IPS DF 19.7 (cell line): ENCODE results near the gene KLHL36.

ENCODE experiments used
- DNase-seq: peaks from one replicate; pipeline ENCODE4 v3.0.0-alpha.2; 2013; ENCODE audit warnings: low read depth, low spot score

Gene KLHL36

DNA sequence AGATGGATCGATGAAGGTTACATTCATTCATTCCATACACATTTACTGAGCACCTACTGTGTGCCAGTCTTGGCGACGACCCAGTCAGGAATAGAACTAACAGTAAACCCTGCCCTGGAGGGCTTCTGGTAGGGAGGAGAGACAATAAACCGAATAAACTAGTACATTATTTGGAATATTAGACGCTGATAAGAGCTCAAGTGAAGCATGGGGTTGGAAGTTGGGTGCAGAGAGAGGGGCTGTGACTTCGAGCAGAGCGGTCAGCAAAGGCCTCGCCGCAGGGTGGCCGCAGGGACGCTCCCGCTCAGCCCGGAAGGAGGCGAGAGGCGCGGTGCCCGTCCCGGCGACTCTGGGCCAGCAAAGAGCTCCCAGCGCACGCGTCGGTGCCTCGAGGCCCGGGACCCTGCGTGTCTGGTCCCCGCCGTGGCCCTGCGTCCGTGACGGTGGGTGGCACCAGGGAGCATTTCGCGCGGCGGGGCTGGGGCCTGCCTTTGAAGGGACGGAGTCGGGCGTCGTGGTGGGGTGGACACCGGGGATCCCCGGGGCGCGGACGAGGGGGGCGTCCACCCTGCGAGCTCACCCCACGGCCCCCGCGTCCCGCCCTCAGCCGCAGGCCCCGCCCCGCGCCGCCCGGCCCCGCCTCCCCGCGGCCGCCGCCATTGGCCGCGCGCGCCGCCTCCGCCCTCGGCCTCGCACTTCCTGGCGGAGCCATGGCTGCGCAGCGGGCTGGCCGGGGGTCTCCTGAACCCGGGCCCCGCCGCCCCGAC, at the start of gene KLHL36:
KLHL36 (plus strand) TSS at position 684 of the 767 bp plus-strand sequence. CDS start 2,357 bp downstream, outside the sequence.
- no peak for DNase-seq

- peak; percentile 86 for DNase-seq
These were observed 48.6 kb upstream of the KLHL36 start for GRCh38 chr16:84599521-84600202.

DNA sequence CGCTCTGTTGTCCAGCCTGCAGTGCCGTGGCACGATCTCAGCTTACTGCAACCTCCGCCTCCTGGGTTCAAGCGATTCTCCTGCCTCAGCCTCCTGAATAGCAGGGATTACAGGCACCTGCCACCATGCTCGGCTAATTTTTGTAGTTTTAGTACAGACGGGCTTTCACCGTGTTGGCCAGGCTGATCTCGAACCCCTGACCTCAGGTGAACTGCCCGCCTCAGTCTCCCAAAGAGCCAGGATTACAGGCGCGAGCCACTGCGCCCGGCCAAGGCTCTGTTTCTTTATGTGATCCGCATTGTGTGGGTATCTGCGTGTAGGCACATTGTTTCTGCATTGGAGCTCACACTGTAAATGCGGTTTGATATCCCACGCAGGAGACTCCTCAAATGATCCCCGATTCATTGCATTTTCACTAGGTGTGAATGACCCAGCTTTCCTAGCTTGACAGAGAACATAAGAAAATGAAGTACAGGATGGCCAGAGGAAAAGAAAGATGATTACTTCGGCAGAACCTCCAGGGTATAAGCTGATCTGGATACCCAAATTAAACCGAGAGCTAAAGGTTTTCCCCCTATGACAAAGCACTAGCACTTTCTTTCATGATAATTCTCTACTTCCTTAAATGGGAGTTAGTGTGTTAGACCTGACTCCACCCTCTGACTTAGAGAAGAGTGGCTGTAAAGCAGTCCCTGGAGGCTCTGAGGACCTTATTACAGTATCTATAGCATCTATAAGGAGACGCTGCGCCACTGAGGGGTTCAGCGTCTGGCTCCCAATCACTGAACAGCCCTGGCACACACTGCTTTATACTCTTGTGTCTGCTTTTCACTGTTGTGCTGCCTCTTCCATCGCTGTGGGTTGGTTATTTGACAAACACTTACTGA, 47.7 kb upstream of the KLHL36 start:
- no peak for DNase-seq

- DNase-seq: no peak
These were observed 45.0 kb upstream of the KLHL36 start for GRCh38 chr16:84603140-84603816.

GRCh38 chr16:84603940-84604339, 44.4 kb upstream of the KLHL36 start:
- no peak for DNase-seq

- no peak for DNase-seq
These were observed 43.8 kb upstream of the KLHL36 start for GRCh38 chr16:84604477-84605013.

DNA sequence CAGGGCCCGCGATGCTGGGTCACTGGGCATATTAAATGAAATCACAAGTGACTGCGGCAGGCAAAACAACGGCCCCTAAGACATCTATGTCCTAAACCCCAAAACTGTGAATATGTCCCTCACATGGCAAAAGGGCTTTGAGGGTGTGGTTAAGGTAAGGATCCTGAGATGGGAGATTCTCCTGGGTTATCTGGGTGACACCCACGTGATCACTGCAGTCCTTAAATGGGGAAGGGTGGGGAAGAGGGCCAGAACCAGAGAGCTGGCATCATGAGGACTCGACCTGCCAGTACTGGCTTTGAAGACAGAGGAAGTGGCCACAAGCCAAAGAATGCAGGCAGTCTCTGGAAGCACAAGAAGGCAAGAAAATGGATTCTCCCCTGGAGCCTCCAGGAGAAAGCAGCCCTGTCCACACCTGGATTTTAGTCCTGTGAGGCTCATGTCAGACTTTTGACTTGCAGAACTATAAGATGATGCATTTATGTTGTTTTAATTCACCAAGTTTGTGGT, 42.9 kb upstream of the KLHL36 start:
- DNase-seq: no peak

DNA sequence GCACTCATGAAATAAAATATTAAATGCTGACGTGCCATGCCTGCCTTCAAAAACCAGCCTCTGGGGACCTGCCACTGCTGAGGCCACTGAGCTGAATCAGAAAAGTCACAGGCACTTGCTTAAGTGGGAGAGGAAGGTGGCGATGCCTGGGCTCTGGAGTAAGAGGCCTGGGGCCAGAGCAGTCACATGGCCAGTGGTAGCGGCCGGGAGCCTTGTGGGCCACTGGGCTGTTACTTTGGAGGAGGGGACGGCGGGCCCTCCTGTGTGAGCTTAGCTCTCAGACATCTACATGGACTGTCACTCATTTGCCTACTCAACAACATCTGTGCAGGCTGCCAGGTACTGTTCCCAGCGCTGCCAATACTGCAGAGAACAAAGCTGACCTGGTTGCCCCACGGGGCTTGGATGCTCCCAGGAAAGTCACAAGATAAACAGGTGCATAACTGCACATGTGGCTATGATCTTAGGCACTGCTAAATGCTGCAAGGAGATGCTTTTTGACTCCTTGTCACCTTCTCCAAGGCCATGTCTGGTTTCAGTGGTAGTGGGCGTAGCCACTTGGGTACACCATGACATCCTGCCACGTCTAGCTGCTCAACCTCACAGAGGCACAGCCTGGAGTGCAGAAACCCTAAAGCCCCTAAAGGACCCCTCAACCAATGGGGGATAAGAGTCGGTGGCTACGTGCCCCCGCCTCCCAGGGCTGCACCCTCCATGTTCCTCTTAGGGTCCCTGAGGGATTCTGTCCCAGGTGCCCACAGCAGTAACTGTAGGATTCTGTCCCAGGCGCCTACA, 42.0 kb upstream of the KLHL36 start:
- DNase-seq: no peak

GRCh38 chr16:84607061-84607460, 41.2 kb upstream of the KLHL36 start:
- no peak for DNase-seq

DNA sequence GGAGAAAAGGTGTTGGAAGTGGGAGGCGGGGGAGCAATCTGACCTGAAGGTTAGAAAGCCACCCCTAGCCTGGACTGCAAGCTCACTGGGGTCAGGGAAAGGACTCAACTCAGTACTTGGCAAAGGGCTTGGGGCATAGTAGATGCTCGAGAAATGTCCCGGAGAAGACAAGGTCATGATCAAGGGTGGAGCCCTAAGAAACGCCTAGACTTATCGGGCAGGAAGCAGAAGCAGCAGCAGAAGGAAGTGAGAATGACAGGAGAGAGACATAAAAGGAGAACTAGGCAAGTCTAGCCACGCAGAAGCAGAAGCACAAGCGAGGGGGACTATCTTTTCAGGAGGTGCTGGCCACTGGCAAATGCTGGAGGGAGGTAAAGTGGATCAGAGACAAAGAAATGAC, 40.6 kb upstream of the KLHL36 start:
- DNase-seq: no peak

DNA sequence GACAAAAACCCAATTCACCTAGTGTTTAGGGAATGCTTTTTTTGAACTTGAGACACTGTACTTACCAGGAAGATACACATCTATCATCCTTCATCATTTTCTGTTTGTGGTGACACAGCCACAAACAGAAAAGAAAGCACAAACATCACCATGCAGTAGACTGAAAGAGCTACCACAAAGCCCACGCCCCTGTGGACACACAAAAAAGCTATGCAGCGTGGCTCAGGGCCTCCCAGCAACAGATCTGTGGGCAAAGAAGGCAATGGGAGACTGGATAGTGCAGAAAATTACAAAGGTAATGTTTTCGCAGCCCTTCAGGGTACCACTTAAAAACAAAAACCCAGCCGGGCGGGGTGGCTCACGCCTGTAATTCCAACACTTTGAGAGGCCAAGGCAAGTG, 40.0 kb upstream of the KLHL36 start:
- DNase-seq: no peak

DNA sequence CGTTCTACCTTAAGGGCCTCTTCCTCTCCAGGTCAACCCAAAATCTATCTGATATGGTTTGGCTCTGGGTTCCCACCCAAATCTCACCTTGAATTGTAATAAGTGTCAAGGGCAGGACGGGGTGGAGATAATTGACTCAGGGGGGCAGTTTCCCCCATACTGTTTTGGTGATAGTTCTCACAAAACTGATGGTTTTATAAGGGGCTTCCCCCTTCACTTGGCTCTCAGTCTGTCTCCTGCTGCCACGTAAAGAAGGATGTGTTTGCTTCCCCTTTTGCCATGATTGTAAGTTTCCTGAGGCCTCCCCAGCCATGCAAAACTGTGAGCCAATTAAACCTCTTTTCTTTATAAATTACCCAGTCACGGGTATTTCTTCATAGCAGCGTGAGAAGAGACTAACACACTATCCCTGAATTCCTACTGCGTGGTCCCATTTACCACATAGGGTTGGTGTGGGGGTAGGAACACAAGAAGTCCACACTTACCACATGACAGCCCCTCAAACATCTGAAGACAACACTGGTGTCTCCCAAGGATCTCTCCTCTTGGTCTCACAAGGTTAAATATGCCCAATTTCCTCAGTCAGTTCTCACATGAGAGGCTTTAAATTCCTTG, 38.6 kb upstream of the KLHL36 start:
- DNase-seq: no peak

DNA sequence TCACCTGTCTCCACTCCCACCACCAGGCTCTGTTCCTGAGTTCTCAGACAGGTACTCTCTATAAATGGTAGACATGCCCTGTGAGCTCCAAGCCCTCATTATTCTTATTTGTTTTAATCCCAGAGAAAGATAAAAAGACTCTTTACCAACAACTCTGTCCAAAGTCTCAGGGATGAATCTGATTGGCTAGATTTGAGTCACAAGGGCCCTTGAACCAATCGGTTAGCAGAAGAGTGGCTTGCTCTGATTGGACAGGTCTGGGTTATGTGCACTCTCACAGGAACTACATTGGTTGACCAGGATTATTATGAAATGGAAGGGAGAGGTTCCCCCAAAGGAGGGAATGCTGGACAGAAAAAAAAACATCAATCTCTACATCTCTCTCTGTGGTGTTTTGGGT, 37.9 kb upstream of the KLHL36 start:
- DNase-seq: no peak

DNA sequence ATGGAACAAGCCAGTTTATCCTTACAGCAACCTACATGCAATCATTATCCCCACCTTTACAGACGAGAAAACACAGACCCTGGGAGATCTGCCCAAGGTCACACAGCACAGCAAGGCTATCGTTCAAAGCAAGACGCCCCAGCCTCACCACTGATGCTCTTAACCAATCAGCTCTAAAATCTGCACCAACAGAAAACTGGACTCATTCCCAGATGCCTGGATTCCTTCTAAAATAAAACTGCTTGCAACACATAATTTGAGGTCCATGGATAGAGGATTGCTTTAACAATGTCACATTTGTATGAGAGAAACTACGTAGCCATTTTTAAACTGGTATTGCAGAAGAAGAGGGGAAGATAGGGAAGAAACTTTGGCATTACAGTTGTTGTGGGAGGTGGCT, 37.3 kb upstream of the KLHL36 start:
- no peak for DNase-seq

- no peak for DNase-seq
These were observed 35.6 kb upstream of the KLHL36 start for GRCh38 chr16:84612686-84613085.

DNA sequence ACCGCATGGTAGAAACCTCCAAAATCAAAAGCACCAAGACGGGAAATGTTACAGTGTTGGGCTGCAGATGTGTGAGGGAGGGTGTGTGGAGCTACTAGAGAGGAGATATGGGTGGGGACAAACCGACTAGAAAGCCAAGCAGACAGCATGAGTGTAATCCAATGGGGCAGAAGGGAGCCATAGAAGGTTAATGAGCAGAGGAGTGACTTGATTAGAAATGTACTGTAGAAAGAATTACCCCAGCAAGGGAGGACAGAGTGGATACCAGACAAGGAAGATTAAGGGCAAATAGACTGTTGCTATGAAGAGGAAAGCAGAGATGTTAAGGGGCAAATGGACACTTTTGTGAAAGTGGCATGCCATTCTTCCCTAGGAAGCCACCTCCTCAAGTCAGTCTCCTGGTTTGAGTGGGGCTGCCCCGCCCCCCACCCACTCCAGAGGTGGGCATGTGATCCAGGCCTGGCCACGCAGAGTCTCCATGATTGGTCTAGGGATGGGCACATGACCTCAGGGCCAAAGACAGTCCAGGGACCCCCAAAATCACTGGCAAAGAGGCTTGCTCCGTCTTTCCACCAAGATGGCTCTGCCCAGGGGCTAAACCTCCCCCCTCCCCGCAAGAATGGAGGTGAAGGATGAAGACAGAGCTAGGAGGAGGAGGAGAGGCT, 34.8 kb upstream of the KLHL36 start:
- no peak for DNase-seq

DNA sequence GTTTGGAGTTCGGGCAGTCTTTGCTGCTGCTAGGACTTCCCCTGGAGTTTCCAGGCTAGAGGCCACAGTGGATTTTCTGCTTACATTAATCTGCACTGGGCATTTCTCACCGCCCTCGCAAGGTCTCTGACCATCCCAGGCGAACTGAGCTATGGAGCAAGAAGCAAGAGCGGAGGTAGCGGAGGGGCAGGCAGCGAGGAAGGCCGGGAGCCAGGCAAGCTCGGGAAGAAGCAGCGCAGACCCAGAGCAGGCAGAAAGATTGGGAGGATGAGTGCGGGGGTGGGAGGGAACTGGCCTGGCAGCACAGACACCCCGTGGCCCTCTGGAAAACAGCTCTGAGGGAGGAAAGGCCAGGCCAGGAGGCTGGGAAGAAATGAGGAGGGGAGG, 34.2 kb upstream of the KLHL36 start:
- DNase-seq: no peak

- DNase-seq: no peak
These were observed 33.7 kb upstream of the KLHL36 start for GRCh38 chr16:84614623-84614967.

DNA sequence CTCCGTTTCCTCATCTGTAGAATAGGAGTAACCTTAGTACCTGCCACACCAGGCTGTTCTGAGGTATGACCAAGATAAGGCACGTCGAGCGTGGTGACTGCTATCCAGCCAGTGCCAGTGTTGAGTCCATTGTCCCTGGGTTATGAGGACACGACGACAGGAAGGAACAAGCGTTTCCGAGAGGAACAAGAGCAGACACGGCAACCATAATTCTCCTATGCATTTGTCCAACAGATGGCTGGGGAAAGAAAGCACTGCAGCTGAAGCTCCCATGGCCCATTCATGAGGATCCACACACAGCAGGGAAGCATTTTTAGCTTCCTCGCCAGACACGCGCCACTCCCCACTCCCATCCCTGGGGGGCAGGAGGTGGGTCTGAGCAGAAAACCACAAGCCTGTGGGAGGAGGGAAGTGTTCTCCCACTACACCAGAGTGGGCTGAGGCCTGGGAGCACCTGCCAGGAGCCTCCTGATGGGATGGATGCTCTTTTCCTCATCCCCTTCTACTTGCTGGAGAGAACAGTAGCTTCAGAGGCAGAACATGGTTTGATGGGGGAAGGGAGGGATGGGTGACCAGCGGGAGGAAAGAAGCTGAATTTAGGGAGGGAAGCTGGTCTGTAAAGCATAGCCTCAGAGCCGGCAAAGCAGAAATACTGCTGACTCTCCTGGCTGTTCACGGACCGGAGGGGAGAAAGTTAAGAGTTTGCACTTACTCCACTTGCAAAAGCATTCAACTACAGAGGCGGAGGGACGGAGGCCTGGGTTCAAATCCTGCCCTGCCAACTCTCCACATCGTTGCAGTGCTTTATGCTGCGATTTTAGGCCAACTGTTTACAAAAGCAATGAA, 33.1 kb upstream of the KLHL36 start:
- DNase-seq: no peak
